ENCODE data around the gene LGMN.

GRCh38 chr14:92692822-92693226 lies 55.6 kb downstream of the LGMN start:
- no peak for TF ChIP-seq CTCF (IDR thresholded peaks at IDR 0.05)
- no peak for TF ChIP-seq POLR2A (IDR thresholded peaks at IDR 0.05)
